ENCODE data around the gene PCIF1. TPM values are rescaled to one million over a fixed set of nuclear protein-coding genes. Genes with fewer than 3 reads are reported as not detected.
A peak's percentile ranks its signal among the peaks of the same experiment; 100 is the strongest.

The PCIF1 gene
- total and polyA plus RNA-seq, 7 donors = 24.7 to 46.7 (median 29.7) TPM

DNA sequence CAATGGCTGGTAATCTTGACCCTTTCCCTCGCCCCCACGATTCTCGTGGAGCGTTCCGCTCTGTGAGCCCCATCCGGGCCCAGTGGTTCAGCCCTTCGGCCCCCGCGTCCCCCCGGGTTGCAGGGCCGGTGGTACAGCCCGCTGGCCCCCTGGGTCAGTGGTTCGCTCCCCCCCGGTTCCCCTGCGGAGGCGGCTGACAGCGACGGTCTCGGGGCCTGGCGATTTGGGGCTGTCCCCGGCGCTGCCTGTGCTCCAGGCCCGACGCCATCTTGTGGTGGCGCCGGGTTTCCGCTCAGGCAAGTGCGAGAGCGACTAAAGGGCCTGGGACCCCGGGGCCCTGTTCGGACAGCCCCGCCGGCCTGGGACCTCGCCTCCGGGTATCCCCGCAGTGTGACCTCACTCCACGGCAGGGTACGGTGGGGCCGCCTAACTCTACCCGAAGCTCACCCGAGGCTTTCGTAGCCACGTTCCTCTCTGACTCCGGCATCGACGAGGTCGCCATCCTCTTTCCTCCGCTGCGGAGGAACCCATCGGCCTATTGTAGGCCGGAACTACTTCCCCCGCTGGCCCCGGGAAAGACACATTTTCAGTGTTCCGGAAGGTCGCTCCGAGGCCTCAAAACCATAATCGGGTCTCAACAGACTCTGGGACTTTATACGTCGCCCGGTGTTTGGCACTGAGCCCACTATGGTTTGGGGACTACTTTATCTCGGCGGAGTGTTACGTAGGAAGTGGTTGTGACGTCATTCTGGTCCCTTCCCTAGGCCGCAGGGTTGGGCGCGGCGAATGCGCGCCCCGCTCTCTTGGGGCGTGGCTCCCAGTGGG is 37.4 kb downstream of the PCIF1 start, which contains the start of gene ZNF335:
Gene ZNF335 (minus strand): TSS at position 529 of the 825 bp plus-strand sequence. CDS start 793 bp downstream, outside the sequence.
- intact Hi-C loops (cut with DNase I) = loop anchor here in 1 of 2 donors (5.0 kb wide), 1 partner anchor 120 kb away; no protein-coding TSS in a partner anchor
- ATAC-seq (peak; percentile 90 to 92 (median 92)), DNase-seq (peak; percentile 97 to 99)
- no peaks in the 10 kb centered on the region for H3K9me3 ChIP-seq
- peaks cover 27% of the 10 kb centered on the region for H3K4me1 ChIP-seq
- TF ChIP-seq, protein P1, sequence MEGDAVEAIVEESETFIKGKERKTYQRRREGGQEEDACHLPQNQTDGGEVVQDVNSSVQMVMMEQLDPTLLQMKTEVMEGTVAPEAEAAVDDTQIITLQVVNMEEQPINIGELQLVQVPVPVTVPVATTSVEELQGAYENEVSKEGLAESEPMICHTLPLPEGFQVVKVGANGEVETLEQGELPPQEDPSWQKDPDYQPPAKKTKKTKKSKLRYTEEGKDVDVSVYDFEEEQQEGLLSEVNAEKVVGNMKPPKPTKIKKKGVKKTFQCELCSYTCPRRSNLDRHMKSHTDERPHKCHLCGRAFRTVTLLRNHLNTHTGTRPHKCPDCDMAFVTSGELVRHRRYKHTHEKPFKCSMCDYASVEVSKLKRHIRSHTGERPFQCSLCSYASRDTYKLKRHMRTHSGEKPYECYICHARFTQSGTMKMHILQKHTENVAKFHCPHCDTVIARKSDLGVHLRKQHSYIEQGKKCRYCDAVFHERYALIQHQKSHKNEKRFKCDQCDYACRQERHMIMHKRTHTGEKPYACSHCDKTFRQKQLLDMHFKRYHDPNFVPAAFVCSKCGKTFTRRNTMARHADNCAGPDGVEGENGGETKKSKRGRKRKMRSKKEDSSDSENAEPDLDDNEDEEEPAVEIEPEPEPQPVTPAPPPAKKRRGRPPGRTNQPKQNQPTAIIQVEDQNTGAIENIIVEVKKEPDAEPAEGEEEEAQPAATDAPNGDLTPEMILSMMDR (IDR thresholded peaks at IDR 0.05) = peak; percentile 49
- WGBS, 3 donors = 0% methylated on average over 59 to 72 of the region's 72 CpGs
- peak within 1 kb of the TSS; percentile 93 for H3K4me3 ChIP-seq
- H3K36me3 ChIP-seq (ENCODE audit: insufficient read depth in 1 of 2, low read depth in 1 of 2) = peaks cover 2 to 25% of the 10 kb centered on the region in 2 donors
- no peaks in the 10 kb centered on the region for H3K27me3 ChIP-seq (ENCODE audit: insufficient read depth in 3 of 3, low read length in 2 of 3)
- H3K27ac ChIP-seq = peak within 1 kb of the TSS; percentile 97

DNA sequence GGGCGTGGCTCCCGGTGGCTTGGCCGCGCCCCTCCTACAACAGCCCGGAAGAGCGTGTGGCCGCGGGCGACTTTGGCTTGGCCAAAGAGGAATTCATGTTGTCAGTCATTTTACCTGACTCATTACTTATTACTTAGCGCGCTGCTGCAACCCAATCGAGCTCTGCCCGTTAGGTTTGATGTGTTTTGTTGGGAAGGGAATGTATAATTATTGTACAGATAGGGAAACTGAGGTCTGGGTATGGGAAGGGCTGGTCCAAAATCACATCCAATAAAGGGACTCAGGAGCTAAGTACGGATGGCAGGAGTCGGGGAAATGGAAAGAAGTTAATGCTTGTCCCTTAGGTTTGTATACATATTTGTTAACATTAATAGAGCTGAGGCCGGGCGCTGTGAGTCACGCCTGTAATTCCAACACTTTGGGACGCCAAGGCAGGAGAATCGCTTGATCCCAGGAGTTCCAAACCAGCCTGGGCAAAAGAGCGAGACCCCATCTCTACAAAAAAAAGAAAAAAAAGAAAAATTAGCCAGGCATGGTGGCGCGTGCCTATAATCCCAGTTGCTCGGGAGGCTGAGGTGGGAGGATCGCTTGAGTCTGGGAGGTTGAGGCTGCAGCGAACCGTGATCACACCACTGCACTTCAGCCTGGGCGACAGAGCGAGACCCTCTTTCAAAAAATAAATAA is 38.2 kb downstream of the PCIF1 start:
- TF ChIP-seq, protein P1 (IDR thresholded peaks at IDR 0.05) = no peak
- Histone ChIP-seq H3K27ac (peak overlapping the region; percentile 97), H3K4me1 (peaks cover 27% of the 10 kb centered on the region), H3K27me3 (ENCODE audit: insufficient read depth in 3 of 3, low read length in 2 of 3) (no peaks in the 10 kb centered on the region), H3K36me3 (ENCODE audit: insufficient read depth in 1 of 2, low read depth in 1 of 2) (peaks cover 0 to 17% of the 10 kb centered on the region in 2 donors), H3K9me3 (no peaks in the 10 kb centered on the region), H3K4me3 (peak overlapping the region; percentile 93)
- intact Hi-C loops (cut with DNase I) = loop anchor here in 1 of 2 donors (5.0 kb wide), 1 partner anchor 120 kb away; no protein-coding TSS in a partner anchor
- DNase-seq (peak; percentile 31 to 96), ATAC-seq (no peak)
- WGBS, 3 donors = 43 to 44% (median 43%) methylated on average over 29 of the region's 29 CpGs

DNA sequence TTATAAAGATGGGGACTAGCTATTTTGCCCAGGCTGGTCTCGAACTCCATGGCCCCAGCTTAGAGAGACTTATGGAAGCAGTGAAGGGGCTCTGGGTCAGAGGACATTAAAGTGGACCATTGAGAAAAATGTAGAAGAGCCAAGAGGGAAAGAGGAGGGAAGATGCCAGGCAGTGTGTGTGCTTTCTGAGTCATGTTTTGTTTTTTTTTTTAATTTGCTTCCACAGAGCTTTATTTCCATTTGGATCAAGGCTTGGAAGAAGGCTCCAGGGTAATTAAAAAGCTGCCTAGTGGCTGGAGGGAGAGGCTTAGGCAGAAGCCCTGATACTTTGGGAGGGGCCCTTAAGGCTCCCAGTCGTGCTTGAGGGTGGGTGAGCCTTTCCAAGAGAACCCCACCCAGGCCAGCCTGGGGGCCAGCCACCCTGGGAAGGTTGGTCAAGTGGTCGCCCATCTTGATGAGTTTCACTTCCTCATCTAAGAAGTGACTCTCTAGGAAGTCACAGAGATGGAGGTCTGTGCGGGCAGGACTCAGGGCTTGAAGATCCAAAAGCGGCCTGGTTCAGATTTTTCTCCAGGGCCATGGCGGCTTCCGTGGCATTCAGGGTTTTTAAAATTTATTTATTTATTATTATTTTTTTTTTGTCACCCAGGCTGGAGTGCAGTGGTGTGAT is 40.5 kb downstream of the PCIF1 start:
- Histone ChIP-seq H3K4me1 (peaks cover 9% of the 10 kb centered on the region), H3K27ac (no peak overlapping the region), H3K4me3 (no peak overlapping the region), H3K27me3 (ENCODE audit: insufficient read depth in 3 of 3, low read length in 2 of 3) (no peaks in the 10 kb centered on the region), H3K9me3 (no peaks in the 10 kb centered on the region), H3K36me3 (ENCODE audit: insufficient read depth in 1 of 2, low read depth in 1 of 2) (no peaks in the 10 kb centered on the region)
- TF ChIP-seq, protein P1 (IDR thresholded peaks at IDR 0.05) = no peak
- DNase-seq (no peak), ATAC-seq (no peak)
- intact Hi-C loops (cut with DNase I) = loop anchor here (5.0 kb wide), 2 partner anchors 107 to 117 kb away; no protein-coding TSS in a partner anchor
- 80 to 83% (median 82%) methylated on average over 7 of the region's 7 CpGs for WGBS, 3 donors

DNA sequence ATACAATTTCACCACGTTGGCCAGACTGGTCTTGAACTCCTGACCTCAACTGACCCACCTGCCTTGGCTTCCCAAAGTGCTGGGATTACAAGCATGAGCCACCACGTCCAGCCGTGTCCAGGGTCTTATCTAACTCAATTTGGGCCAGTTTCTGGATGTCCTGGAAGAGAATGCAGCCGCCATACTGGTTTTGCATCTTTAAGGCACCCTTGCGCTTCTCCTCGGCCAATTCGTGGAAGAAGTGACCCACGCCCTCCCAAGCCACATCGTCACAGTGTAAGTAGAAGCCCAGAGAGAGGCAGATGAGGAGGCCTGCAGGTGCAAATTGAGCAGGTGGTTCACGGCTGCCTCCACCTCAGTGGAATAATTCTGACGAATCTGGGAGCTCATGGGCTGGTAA is 41.2 kb downstream of the PCIF1 start:
- intact Hi-C loops (cut with DNase I) = loop anchor here in 1 of 2 donors (5.0 kb wide), 1 partner anchor 107 kb away; no protein-coding TSS in a partner anchor
- Histone ChIP-seq H3K4me1 (peaks cover 2% of the 10 kb centered on the region), H3K27ac (no peak overlapping the region), H3K36me3 (ENCODE audit: insufficient read depth in 1 of 2, low read depth in 1 of 2) (no peaks in the 10 kb centered on the region), H3K9me3 (no peaks in the 10 kb centered on the region), H3K4me3 (no peak overlapping the region), H3K27me3 (ENCODE audit: insufficient read depth in 3 of 3, low read length in 2 of 3) (no peaks in the 10 kb centered on the region)
- DNase-seq (no peak), ATAC-seq (no peak)
- TF ChIP-seq, protein P1 (IDR thresholded peaks at IDR 0.05) = no peak
- WGBS, 3 donors = 76 to 83% (median 82%) methylated on average over 11 of the region's 11 CpGs

All from psoas muscle (tissue), 8 donors.